SK-N-SH treated with all-trans-retinoic acid at 6 μM for 48 hours (cell line): ENCODE results near the gene FRMPD2.
"Not testable (repeated sequence)": the region's sequence is repeated elsewhere in the genome, so short reads cannot be mapped to it uniquely, and the experiment has no call there.

ENCODE experiments used
- ATAC-seq: fragments of 200-7000 bp; cut with Tn5 transposase; 3 replicates; pipeline ENCODE4 v1.9.1; 2020; ENCODE audit warnings: mild to moderate bottlenecking, moderate library complexity
- ARNTL ChIP-seq: fragments of 450-650 bp; formaldehyde crosslinking; IDR thresholded peaks from 2 replicates; pipeline ENCODE4 v1.5.0; 2020; ENCODE audit warnings: low read depth, mild to moderate bottlenecking, moderate library complexity, borderline replicate concordance
- BACH2 ChIP-seq: fragments of 250-450 bp; sonication (Bioruptor Pico); IDR thresholded peaks from 2 replicates; pipeline ENCODE4 v1.9.0; 2021; ENCODE audit warnings: mild to moderate bottlenecking, borderline replicate concordance
- CREB5 ChIP-seq: fragments of 250-450 bp; sonication (Bioruptor Pico); IDR thresholded peaks from 2 replicates; pipeline ENCODE4 v1.5.1; 2020; ENCODE audit warnings: low read depth, mild to moderate bottlenecking, moderate library complexity
- CSDC2 ChIP-seq: fragments of 250-450 bp; sonication (Bioruptor Pico); IDR thresholded peaks from 2 replicates; pipeline ENCODE4 v1.5.0; 2020; ENCODE audit warnings: mild to moderate bottlenecking, moderate library complexity
- CSRNP3 ChIP-seq: fragments of 250-450 bp; sonication (Bioruptor Pico); IDR thresholded peaks from 2 replicates; pipeline ENCODE4 v1.5.1; 2021; ENCODE audit warnings: mild to moderate bottlenecking, moderate library complexity
- ESRRG ChIP-seq: fragments of 250-450 bp; sonication (Bioruptor Pico); IDR thresholded peaks from 2 replicates; pipeline ENCODE4 v1.6.1; 2021; ENCODE audit warnings: mild to moderate bottlenecking
- GLIS3 ChIP-seq: fragments of 250-450 bp; sonication (Bioruptor Pico); IDR thresholded peaks from 2 replicates; pipeline ENCODE4 v1.5.0; 2020; ENCODE audit warnings: mild to moderate bottlenecking, moderate library complexity
- ISL1 ChIP-seq: fragments of 250-450 bp; sonication (Bioruptor Pico); IDR thresholded peaks from 2 replicates; pipeline ENCODE4 v2.1.2; 2022; ENCODE audit warnings: mild to moderate bottlenecking, moderate library complexity
- OSR1 ChIP-seq: fragments of 250-450 bp; sonication (Bioruptor Pico); IDR thresholded peaks from 2 replicates; pipeline ENCODE4 v1.8.0; 2022; ENCODE audit warnings: moderate library complexity, mild to moderate bottlenecking, inconsistent platforms
- PATZ1 ChIP-seq: fragments of 250-450 bp; sonication (Bioruptor Pico); IDR thresholded peaks from 2 replicates; pipeline ENCODE4 v1.8.0; 2020; ENCODE audit warnings: mild to moderate bottlenecking, moderate library complexity, borderline replicate concordance
- RARB ChIP-seq: fragments of 250-450 bp; sonication (Bioruptor Pico); IDR thresholded peaks from 2 replicates; pipeline ENCODE4 v1.8.0; 2021; ENCODE audit warnings: mild to moderate bottlenecking, moderate library complexity
- SNAI2 ChIP-seq: fragments of 250-450 bp; sonication (Bioruptor Pico); IDR thresholded peaks from 2 replicates; pipeline ENCODE4 v1.5.0; 2020; ENCODE audit warnings: mild to moderate bottlenecking, moderate library complexity
- TCF4 ChIP-seq: fragments of 250-450 bp; sonication (Bioruptor Pico); IDR thresholded peaks from 2 replicates; pipeline ENCODE4 v1.8.0; 2021; ENCODE audit warnings: mild to moderate bottlenecking, moderate library complexity, borderline replicate concordance
- TOX ChIP-seq: fragments of 250-450 bp; sonication (Bioruptor Pico); IDR thresholded peaks from 2 replicates; pipeline ENCODE4 v1.8.0; 2021; ENCODE audit warnings: mild to moderate bottlenecking, moderate library complexity, borderline replicate concordance
- ZC3H10 ChIP-seq: fragments of 250-450 bp; sonication (Bioruptor Pico); IDR thresholded peaks from 2 replicates; pipeline ENCODE4 v1.5.1; 2021; ENCODE audit warnings: mild to moderate bottlenecking, moderate library complexity
- ZFP3 ChIP-seq: fragments of 250-450 bp; sonication (Bioruptor Pico); IDR thresholded peaks from 2 replicates; pipeline ENCODE4 v1.5.0; 2020; ENCODE audit warnings: mild to moderate bottlenecking, moderate library complexity
- ZFP30 ChIP-seq: fragments of 450-650 bp; formaldehyde crosslinking; IDR thresholded peaks from 2 replicates; pipeline ENCODE4 v1.5.0; 2022; ENCODE audit warnings: mild to moderate bottlenecking, moderate library complexity
- ZNF565 ChIP-seq: fragments of 450-650 bp; formaldehyde crosslinking; conservative IDR thresholded peaks from 2 replicates; pipeline ENCODE4 v1.5.0; 2020; ENCODE audit warnings: low read depth, mild to moderate bottlenecking, moderate library complexity
- ZNF8 ChIP-seq: fragments of 450-650 bp; formaldehyde crosslinking; IDR thresholded peaks from 2 replicates; pipeline ENCODE4 v1.5.0; 2020; ENCODE audit warnings: mild to moderate bottlenecking, moderate library complexity
- TF ChIP-seq, protein P1 (sequence below): fragments of 250-450 bp; sonication (Bioruptor Pico); IDR thresholded peaks from 2 replicates; pipeline ENCODE4 v1.5.0; 2020; ENCODE audit warnings: mild to moderate bottlenecking, moderate library complexity

FRMPD2 gene

DNA sequence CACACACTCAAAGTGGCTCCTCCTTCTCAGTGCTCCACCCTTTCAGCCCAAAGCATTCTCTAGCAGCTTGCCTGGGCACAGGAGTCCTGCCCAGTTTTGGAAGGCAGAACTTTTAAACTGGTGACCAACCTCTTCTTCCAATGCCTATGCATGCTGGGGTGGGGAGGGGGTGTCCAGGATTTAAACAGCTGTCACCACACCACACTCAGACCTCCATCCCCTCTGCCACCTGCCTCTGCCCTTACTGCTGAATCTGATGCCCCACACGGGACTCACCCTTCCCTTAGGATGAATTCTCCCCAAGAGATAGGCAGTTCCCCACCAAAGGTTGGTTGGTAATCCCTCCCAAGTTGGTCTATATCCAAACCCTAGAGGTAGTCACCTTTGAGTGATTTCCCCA, 50.2 kb downstream of the FRMPD2 start:
- TF ChIP-seq GLIS3: no peak
- TF ChIP-seq ARNTL (CRISPR knock-in tag): no peak
- TF ChIP-seq BACH2 (CRISPR knock-in tag): no peak
- no peak for TF ChIP-seq ZC3H10 (CRISPR knock-in tag)
- TF ChIP-seq SNAI2 (CRISPR knock-in tag): no peak
- no peak for TF ChIP-seq TOX
- no peak for TF ChIP-seq OSR1 (CRISPR knock-in tag)
- TF ChIP-seq ISL1: no peak
- TF ChIP-seq CREB5 (CRISPR knock-in tag): no peak
- TF ChIP-seq, protein P1, sequence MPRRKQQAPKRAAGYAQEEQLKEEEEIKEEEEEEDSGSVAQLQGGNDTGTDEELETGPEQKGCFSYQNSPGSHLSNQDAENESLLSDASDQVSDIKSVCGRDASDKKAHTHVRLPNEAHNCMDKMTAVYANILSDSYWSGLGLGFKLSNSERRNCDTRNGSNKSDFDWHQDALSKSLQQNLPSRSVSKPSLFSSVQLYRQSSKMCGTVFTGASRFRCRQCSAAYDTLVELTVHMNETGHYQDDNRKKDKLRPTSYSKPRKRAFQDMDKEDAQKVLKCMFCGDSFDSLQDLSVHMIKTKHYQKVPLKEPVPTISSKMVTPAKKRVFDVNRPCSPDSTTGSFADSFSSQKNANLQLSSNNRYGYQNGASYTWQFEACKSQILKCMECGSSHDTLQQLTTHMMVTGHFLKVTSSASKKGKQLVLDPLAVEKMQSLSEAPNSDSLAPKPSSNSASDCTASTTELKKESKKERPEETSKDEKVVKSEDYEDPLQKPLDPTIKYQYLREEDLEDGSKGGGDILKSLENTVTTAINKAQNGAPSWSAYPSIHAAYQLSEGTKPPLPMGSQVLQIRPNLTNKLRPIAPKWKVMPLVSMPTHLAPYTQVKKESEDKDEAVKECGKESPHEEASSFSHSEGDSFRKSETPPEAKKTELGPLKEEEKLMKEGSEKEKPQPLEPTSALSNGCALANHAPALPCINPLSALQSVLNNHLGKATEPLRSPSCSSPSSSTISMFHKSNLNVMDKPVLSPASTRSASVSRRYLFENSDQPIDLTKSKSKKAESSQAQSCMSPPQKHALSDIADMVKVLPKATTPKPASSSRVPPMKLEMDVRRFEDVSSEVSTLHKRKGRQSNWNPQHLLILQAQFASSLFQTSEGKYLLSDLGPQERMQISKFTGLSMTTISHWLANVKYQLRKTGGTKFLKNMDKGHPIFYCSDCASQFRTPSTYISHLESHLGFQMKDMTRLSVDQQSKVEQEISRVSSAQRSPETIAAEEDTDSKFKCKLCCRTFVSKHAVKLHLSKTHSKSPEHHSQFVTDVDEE (CRISPR knock-in tag): no peak
- TF ChIP-seq CSRNP3 (CRISPR knock-in tag): no peak
- no peak for TF ChIP-seq RARB (CRISPR knock-in tag)
- ATAC-seq: no peak

- TF ChIP-seq OSR1 (CRISPR knock-in tag) (no peak), PATZ1 (no peak), ESRRG (no peak), CSRNP3 (CRISPR knock-in tag) (no peak), ZFP30 (no peak)
- no peak for ATAC-seq
Measured at GRCh38 chr10:48221814-48222213, 52.7 kb downstream of the FRMPD2 start.

- ATAC-seq: not testable (repeated sequence)
Measured at GRCh38 chr10:48221031-48221430, 53.5 kb downstream of the FRMPD2 start.

- TF ChIP-seq ZNF565 (CRISPR knock-in tag) (no peak), CREB5 (CRISPR knock-in tag) (no peak), ZFP3 (CRISPR knock-in tag) (no peak)
- TF ChIP-seq, all 23 proteins: peak for 0
Measured at GRCh38 chr10:48219194-48219593, 55.3 kb downstream of the FRMPD2 start.

DNA sequence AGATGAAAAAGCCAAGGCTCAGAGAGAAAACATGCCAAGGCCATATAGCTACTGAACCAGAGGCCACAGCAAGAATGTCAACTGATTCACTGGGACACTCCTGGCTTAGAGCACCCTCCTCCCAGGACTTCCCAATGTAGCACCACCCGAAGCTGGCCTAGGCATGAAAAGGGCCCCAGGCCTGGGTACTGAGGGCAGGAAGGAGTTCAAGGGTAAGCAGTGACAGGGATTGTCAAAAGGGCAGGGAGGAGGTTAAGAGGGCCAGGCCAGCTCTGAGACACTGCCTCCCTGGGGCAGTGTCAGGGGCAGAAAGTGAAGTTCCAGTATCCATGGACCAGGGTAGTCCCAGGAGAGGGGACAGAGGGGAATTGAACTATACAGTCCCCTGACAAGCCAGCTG, 57.8 kb downstream of the FRMPD2 start:
- no peak for ATAC-seq
- TF ChIP-seq TCF4 (no peak), OSR1 (CRISPR knock-in tag) (no peak), SNAI2 (CRISPR knock-in tag) (no peak), CSDC2 (no peak), CREB5 (CRISPR knock-in tag) (no peak), ARNTL (CRISPR knock-in tag) (no peak), ISL1 (no peak), ESRRG (no peak), ZNF565 (CRISPR knock-in tag) (no peak), ZNF8 (no peak), PATZ1 (no peak)

More at GRCh38 chr10:48219194-48219593, 55.3 kb downstream of the FRMPD2 start:
- no peak for ATAC-seq
